HT-29 (cell line): ENCODE results near the gene PRKAR2B. TPM values are rescaled to one million over a fixed set of nuclear protein-coding genes. Genes with fewer than 3 reads are reported as not detected.

ENCODE experiments used
- total RNA-seq: library from RNA; depleted of rRNA; stranded (reverse); fragments of >200 nt; shearing (Covaris generic); gene quantifications from 2 replicates; pipeline ENCODE4 v1.2.3, GENCODE V29; 2014; rRNA removed

PRKAR2B gene
- total RNA-seq, 1 experiment from 2014 or later: not detected

Other genes starting within 250 kb of the PRKAR2B start
- 2.9 and 3.1 TPM in 2 replicates for gene PIK3CG, start 179.4 kb upstream of the PRKAR2B start, total RNA-seq
- 21.8 TPM in 2 replicates for gene HBP1, start 124.3 kb downstream of the PRKAR2B start, total RNA-seq